SK-N-SH (cell line): ENCODE measurements around the gene FZD7. TPM values are rescaled to one million over a fixed set of nuclear protein-coding genes. Genes with fewer than 3 reads are reported as not detected.

Source experiments
- CTCF ChIA-PET: fragments of 300-600, 350-600 bp; formaldehyde crosslinking; extraction: SDS; loops from one replicate; lab custom pipeline; 2021; lab: Yijun Ruan, JAX
- POLR2A ChIA-PET: fragments of 350-600 bp; sonication (Branson Sonifier 250); formaldehyde crosslinking; extraction: SDS; loops from one replicate; lab custom pipeline; 2020; ENCODE audit warnings: antibody characterized with exemption, inconsistent platforms; lab: Yijun Ruan, JAX
- DNase-seq: peaks from one replicate; pipeline ENCODE4 v3.0.0; 2012
- H2AFZ ChIP-seq: fragments of 200-600 bp; sonication (generic); 2 replicates; pipeline ENCODE4 v1.8.1; 2016; ENCODE audit warnings: antibody characterized with exemption, mild to moderate bottlenecking, low read depth
- H3F3A ChIP-seq: fragments of 200-600 bp; sonication (generic); replicated peaks from 2 replicates; pipeline ENCODE3; 2016; ENCODE audit warnings: antibody characterized with exemption, mild to moderate bottlenecking; ENCODE audit not compliant: insufficient read depth
- H3K27ac ChIP-seq, 2 experiments: fragments of 200-500 bp in 1 of 2; fragments of 200-600 bp in 1 of 2; sonication (Bioruptor generic) in 1 of 2; sonication (generic), shearing (Covaris generic) in 1 of 2; 2 replicates each; pipeline versions ENCODE4 v1.5.1 to v1.6.1; 2014 to 2016; ENCODE audit warnings: low read depth in 2 of 2, inconsistent platforms in 1 of 2, low read length in 1 of 2, mild to moderate bottlenecking in 1 of 2, mixed read lengths in 1 of 2
- H3K27me3 ChIP-seq: fragments of 200-600 bp; sonication (generic), shearing (Covaris generic); 2 replicates; pipeline ENCODE4 v1.6.1; 2016; ENCODE audit warnings: mixed run types; ENCODE audit not compliant: insufficient read depth
- H3K36me3 ChIP-seq, 2 experiments: fragments of 200-500 bp in 1 of 2; fragments of 200-600 bp in 1 of 2; sonication (Bioruptor generic) in 1 of 2; sonication (generic) in 1 of 2; replicated peaks in 1 of 2; 2 replicates each; pipeline versions ENCODE3 to v1.5.1; 2014 to 2016; ENCODE audit warnings: low read length in 1 of 2, mild to moderate bottlenecking in 1 of 2; ENCODE audit not compliant: insufficient read depth in 2 of 2, control insufficient read depth in 1 of 2
- H3K4me1 ChIP-seq, 2 experiments: fragments of 200-500 bp in 1 of 2; fragments of 200-600 bp in 1 of 2; sonication (Bioruptor generic) in 1 of 2; sonication (generic), shearing (Covaris generic) in 1 of 2; 2 replicates each; pipeline versions ENCODE4 v1.5.1 to v1.6.1; 2014 to 2016; ENCODE audit warnings: low read depth in 1 of 2, low read length in 1 of 2, mixed run types in 1 of 2; ENCODE audit not compliant: insufficient read depth in 2 of 2, control insufficient read depth in 1 of 2
- H3K4me2 ChIP-seq: fragments of 200-600 bp; sonication (generic), shearing (Covaris generic); 2 replicates; pipeline ENCODE4 v1.6.1; 2017; ENCODE audit warnings: mixed run types
- H3K4me3 ChIP-seq, 2 experiments: fragments of 200-500 bp in 1 of 2; fragments of 200-600 bp in 1 of 2; sonication (Bioruptor generic) in 1 of 2; sonication (generic), shearing (Covaris generic) in 1 of 2; 2 replicates each; pipeline versions ENCODE4 v1.5.1 to v1.8.1; 2014 to 2016; ENCODE audit warnings: low read depth in 2 of 2, inconsistent platforms in 1 of 2, low read length in 1 of 2, mild to moderate bottlenecking in 1 of 2, mixed read lengths in 1 of 2, moderate library complexity in 1 of 2
- H3K79me2 ChIP-seq: fragments of 200-600 bp; sonication (generic); 2 replicates; pipeline ENCODE4 v1.8.1; 2017; ENCODE audit warnings: mild to moderate bottlenecking; ENCODE audit not compliant: insufficient read depth
- H3K9ac ChIP-seq: fragments of 200-600 bp; sonication (generic); 2 replicates; pipeline ENCODE4 v1.6.1; 2017; ENCODE audit warnings: mixed run types
- H3K9me2 ChIP-seq: fragments of 200-600 bp; sonication (generic); 2 replicates; pipeline ENCODE4 v1.6.1; 2017; ENCODE audit warnings: mixed run types
- H3K9me3 ChIP-seq: fragments of 200-600 bp; sonication (generic); 2 replicates; pipeline ENCODE4 v1.6.1; 2017; ENCODE audit warnings: mixed run types, mild to moderate bottlenecking, moderate library complexity
- H4K20me1 ChIP-seq: fragments of 200-600 bp; sonication (generic); 2 replicates; pipeline ENCODE4 v1.6.1; 2017; ENCODE audit warnings: mild to moderate bottlenecking, mixed run types; ENCODE audit not compliant: insufficient read depth
- CHD2 ChIP-seq: fragments of 150-350 bp; IDR thresholded peaks from 2 replicates; pipeline ENCODE4 v1.6.1; 2018; ENCODE audit warnings: low read length; ENCODE audit not compliant: partially characterized antibody
- ELF1 ChIP-seq: IDR thresholded peaks from 2 replicates; pipeline ENCODE4 v1.4.0; 2012
- EZH2phosphoT487 ChIP-seq: fragments of 200-600 bp; sonication (generic); IDR thresholded peaks from 2 replicates; pipeline ENCODE4 v1.6.1; 2017; ENCODE audit warnings: low read depth, mixed run types, mild to moderate bottlenecking, antibody characterized with exemption, moderate library complexity, borderline replicate concordance
- FOSL2 ChIP-seq: IDR thresholded peaks from 2 replicates; pipeline ENCODE4 v1.4.0; 2012; ENCODE audit warnings: low read depth, mild to moderate bottlenecking, moderate library complexity, borderline replicate concordance
- FOXJ3 ChIP-seq: sonication (generic); formaldehyde crosslinking; IDR thresholded peaks from 2 replicates; pipeline ENCODE4 v1.5.1; 2020; ENCODE audit warnings: mild to moderate bottlenecking, missing genetic modification reagents
- FOXM1 ChIP-seq: IDR thresholded peaks from 2 replicates; pipeline ENCODE4 v1.4.0; 2012; ENCODE audit warnings: low read depth, mild to moderate bottlenecking
- JUND ChIP-seq: IDR thresholded peaks from 2 replicates; pipeline ENCODE4 v1.4.0; 2012
- MAX ChIP-seq: IDR thresholded peaks from 2 replicates; pipeline ENCODE4 v1.4.0; 2012; ENCODE audit warnings: low read depth
- MEF2A ChIP-seq: IDR thresholded peaks from 2 replicates; pipeline ENCODE4 v1.4.0; 2012; ENCODE audit warnings: low read depth, borderline replicate concordance
- MXI1 ChIP-seq: IDR thresholded peaks from 2 replicates; pipeline ENCODE4 v1.6.1; 2012; ENCODE audit warnings: mild to moderate bottlenecking, low read depth, low read length, improper control_type of control experiment
- NFIC ChIP-seq: IDR thresholded peaks from 2 replicates; pipeline ENCODE4 v1.4.0; 2012; ENCODE audit warnings: borderline replicate concordance
- NRF1 ChIP-seq: IDR thresholded peaks from 2 replicates; pipeline ENCODE4 v1.6.1; 2012; ENCODE audit warnings: low read depth, mild to moderate bottlenecking, low read length
- POLR2AphosphoS5 ChIP-seq: IDR thresholded peaks from 2 replicates; pipeline ENCODE4 v1.6.1; 2012; ENCODE audit warnings: low read depth, low read length
- RAD21 ChIP-seq: IDR thresholded peaks from 2 replicates; pipeline ENCODE4 v1.6.1; 2012; ENCODE audit warnings: mild to moderate bottlenecking, low read length
- REST ChIP-seq: IDR thresholded peaks from 2 replicates; pipeline ENCODE4 v1.6.1; 2012; ENCODE audit warnings: mild to moderate bottlenecking, low read depth, low read length, moderate library complexity
- SIN3A ChIP-seq: IDR thresholded peaks from 2 replicates; pipeline ENCODE4 v1.6.1; 2012; ENCODE audit warnings: low read depth, mild to moderate bottlenecking, low read length, moderate library complexity, borderline replicate concordance
- SMC3 ChIP-seq: IDR thresholded peaks from 2 replicates; pipeline ENCODE4 v1.6.1; 2012; ENCODE audit warnings: low read depth, low read length, improper control_type of control experiment
- YY1 ChIP-seq: IDR thresholded peaks from 2 replicates; pipeline ENCODE4 v1.4.0; 2012; ENCODE audit warnings: low read depth, mild to moderate bottlenecking
- ZBTB33 ChIP-seq: IDR thresholded peaks from 2 replicates; pipeline ENCODE4 v1.4.0; 2012; ENCODE audit warnings: low read depth, borderline replicate concordance
- WGBS: methylation state at CpG from one replicate; pipeline ENCODE4 v1.1.6; 2017; ENCODE audit warnings: low lambda C conversion rate; 5-methylcytosine and 5-hydroxymethylcytosine counted together
- polyA plus RNA-seq, 3 experiments: library from polyadenylated mRNA; depleted of rRNA; stranded (reverse); fragments of >200 nt; gene quantifications; 2 replicates each; pipeline ENCODE4 v1.2.3, GENCODE V29; 2012

Gene FZD7
- polyA plus RNA-seq, 1 of the 3 experiments (the other 2 are of a cell fraction), result 19.7 TPM

GRCh38 chr2:202017940-202018339 lies 15.7 kb upstream of the FZD7 start (continued):
- TF ChIP-seq MXI1 (no peak; the same call in 1 of the 2 replicates), RAD21 (peak; percentile 42), NRF1 (no peak), FOXM1 (peak; percentile 58), SMC3 (peak; percentile 3; the same call in 1 of the 2 replicates), POLR2AphosphoS5 (peak; percentile 57; the same call in 1 of the 2 replicates), FOXJ3 (CRISPR knock-in tag) (peak; percentile 21), ZBTB33 (no peak), ELF1 (0 out of 2 replicates have a peak, but pooled peaks have one; percentile 11), JUND (peak; percentile 66), MAX (no peak), YY1 (no peak)

DNA sequence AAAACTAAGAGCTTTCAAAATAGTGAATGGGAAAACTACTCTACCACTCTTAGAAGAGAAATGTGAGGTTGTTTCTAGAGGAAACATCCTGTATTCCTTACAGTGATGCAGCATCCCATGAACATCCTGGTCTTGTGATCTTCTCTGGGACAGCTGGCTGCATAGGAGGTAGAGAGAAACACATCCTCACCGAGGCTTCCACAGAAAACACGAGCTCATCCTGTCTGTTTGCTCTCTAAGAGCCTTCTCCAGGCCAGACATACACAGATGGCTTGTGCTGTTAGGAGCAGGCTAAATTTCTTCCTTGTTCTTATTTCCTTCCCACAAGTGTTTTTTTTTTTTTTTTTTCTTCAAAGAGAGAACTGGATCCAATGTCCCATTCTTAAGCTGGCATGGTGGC lies 14.7 kb upstream of the FZD7 start:
- H3K27ac ChIP-seq, result peak overlapping the region in 1 of 2 experiments; percentile 98; a peak in 3 of 4 replicates
- H3K36me3 ChIP-seq, result no peaks in the 10 kb centered on the region
- ChIA-PET CTCF (interaction anchor here (0.6 to 2.1 kb wide), 9 partner anchors 11 to 782 kb away, joined by 3 to 13 read pairs (median 3); no protein-coding TSS in a partner anchor), POLR2A (interaction anchor here (1.0 kb wide), 1 partner anchor 140 kb away, joined by 3 read pairs; no protein-coding TSS in a partner anchor)
- no peaks in the 10 kb centered on the region for H3K79me2 ChIP-seq
- peaks cover 12 to 45% of the 10 kb centered on the region in 2 experiments; a peak in 3 of 4 replicates for H3K4me1 ChIP-seq
- no peak overlapping the region for H3K9ac ChIP-seq
- WGBS, result 48% methylated on average over 2 of the region's 2 CpGs
- H3K4me3 ChIP-seq, result no peak overlapping the region
- TF ChIP-seq MEF2A (no peak), SIN3A (no peak), NRF1 (no peak), EZH2phosphoT487 (no peak), REST (no peak), MAX (no peak), CHD2 (no peak), JUND (no peak), FOSL2 (no peak), NFIC (no peak), POLR2AphosphoS5 (no peak)
- H3K9me3 ChIP-seq, result no peaks in the 10 kb centered on the region
- no peaks in the 10 kb centered on the region for H4K20me1 ChIP-seq
- DNase-seq, result no peak
- no peaks in the 10 kb centered on the region for H3K9me2 ChIP-seq
- no peaks in the 10 kb centered on the region for H3K27me3 ChIP-seq
- peaks cover 18% of the 10 kb centered on the region for H3F3A ChIP-seq
- H3K4me2 ChIP-seq, result no peak overlapping the region
- H2AFZ ChIP-seq, result no peak overlapping the region
